SHP77 (cell line): ENCODE data around the gene CDKAL1.
"Not testable (repeated sequence)": the region's sequence is repeated elsewhere in the genome, so short reads cannot be mapped to it uniquely, and the experiment has no call there.

ENCODE experiments used
- DNase-seq, 2 experiments: peaks; one replicate each; lab custom pipeline; 2025; lab: John Stamatoyannopoulos, UW

Gene CDKAL1

GRCh38 chr6:21180155-21180554 lies 645.9 kb downstream of the CDKAL1 start:
- no peak for DNase-seq

GRCh38 chr6:21180800-21181337 lies 646.6 kb downstream of the CDKAL1 start:
- DNase-seq: no peak

GRCh38 chr6:21181866-21182265 lies 647.6 kb downstream of the CDKAL1 start:
- DNase-seq: no peak

GRCh38 chr6:21182589-21182988 lies 648.3 kb downstream of the CDKAL1 start:
- DNase-seq: no peak

GRCh38 chr6:21185861-21186478 lies 651.7 kb downstream of the CDKAL1 start:
- no peak for DNase-seq

GRCh38 chr6:21186479-21187055 lies 652.3 kb downstream of the CDKAL1 start:
- no peak for DNase-seq

- DNase-seq: no peak
These were observed 653.2 kb downstream of the CDKAL1 start for GRCh38 chr6:21187485-21187884.

- peak; percentile 66 to 81 for DNase-seq
These were observed 654.4 kb downstream of the CDKAL1 start for GRCh38 chr6:21188505-21189223.

GRCh38 chr6:21189759-21190158 lies 655.5 kb downstream of the CDKAL1 start:
- DNase-seq: no peak

- no peak for DNase-seq
These were observed 656.4 kb downstream of the CDKAL1 start for GRCh38 chr6:21190701-21191100.

GRCh38 chr6:21193790-21194475 lies 659.7 kb downstream of the CDKAL1 start:
- no peak for DNase-seq

GRCh38 chr6:21195301-21195700 lies 661.0 kb downstream of the CDKAL1 start:
- not testable (repeated sequence) for DNase-seq

GRCh38 chr6:21198032-21198640 lies 663.9 kb downstream of the CDKAL1 start:
- DNase-seq: no peak

GRCh38 chr6:21199262-21199661 lies 665.0 kb downstream of the CDKAL1 start:
- no peak for DNase-seq

- DNase-seq: no peak
These were observed 666.0 kb downstream of the CDKAL1 start for GRCh38 chr6:21200134-21200870.

GRCh38 chr6:21201187-21201586 lies 666.9 kb downstream of the CDKAL1 start:
- DNase-seq: peak; percentile 39 to 46

GRCh38 chr6:21201637-21202350 lies 667.5 kb downstream of the CDKAL1 start:
- peak; percentile 77 to 88 for DNase-seq

- no peak for DNase-seq
These were observed 668.3 kb downstream of the CDKAL1 start for GRCh38 chr6:21202521-21202920.

GRCh38 chr6:21204951-21205350 lies 670.7 kb downstream of the CDKAL1 start:
- DNase-seq: no peak

- DNase-seq: no peak
These were observed 674.0 kb downstream of the CDKAL1 start for GRCh38 chr6:21208081-21208795.
